NCI-H446 (cell line): ENCODE data around the gene ASTN2.

ENCODE experiments used
- DNase-seq, 2 experiments: peaks; one replicate each; lab custom pipeline; 2025; lab: John Stamatoyannopoulos, UW

Gene ASTN2

GRCh38 chr9:117114768-117115167 lies 300.1 kb downstream of the ASTN2 start:
- DNase-seq, result no peak

GRCh38 chr9:117104716-117105495 lies 310.0 kb downstream of the ASTN2 start:
- DNase-seq, result no peak

- DNase-seq, result no peak
These were observed 310.7 kb downstream of the ASTN2 start for GRCh38 chr9:117104206-117104605.

- no peak for DNase-seq
These were observed 311.3 kb downstream of the ASTN2 start for GRCh38 chr9:117103438-117104110.

GRCh38 chr9:117101008-117101407 lies 313.8 kb downstream of the ASTN2 start:
- DNase-seq, result peak in 1 of 2 experiments; percentile 7

- no peak for DNase-seq
These were observed 316.5 kb downstream of the ASTN2 start for GRCh38 chr9:117098331-117098730.

GRCh38 chr9:117097761-117098160 lies 317.1 kb downstream of the ASTN2 start:
- no peak for DNase-seq

GRCh38 chr9:117096138-117096537 lies 318.7 kb downstream of the ASTN2 start:
- no peak for DNase-seq

- peak in 1 of 2 experiments; percentile 5 for DNase-seq
These were observed 319.8 kb downstream of the ASTN2 start for GRCh38 chr9:117095081-117095480.

- DNase-seq, result no peak
These were observed 320.7 kb downstream of the ASTN2 start for GRCh38 chr9:117093891-117094844.

GRCh38 chr9:117092582-117092981 lies 322.3 kb downstream of the ASTN2 start:
- no peak for DNase-seq

- no peak for DNase-seq
These were observed 323.3 kb downstream of the ASTN2 start for GRCh38 chr9:117091529-117091928.

- DNase-seq, result no peak
These were observed 326.1 kb downstream of the ASTN2 start for GRCh38 chr9:117088786-117089185.

- no peak for DNase-seq
These were observed 326.7 kb downstream of the ASTN2 start for GRCh38 chr9:117088140-117088539.

- no peak for DNase-seq
These were observed 330.6 kb downstream of the ASTN2 start for GRCh38 chr9:117084221-117084620.

GRCh38 chr9:117083559-117083958 lies 331.3 kb downstream of the ASTN2 start:
- no peak for DNase-seq

GRCh38 chr9:117081641-117082317 lies 333.1 kb downstream of the ASTN2 start:
- DNase-seq, result peak in 1 of 2 experiments; percentile 64

GRCh38 chr9:117080765-117081390 lies 334.0 kb downstream of the ASTN2 start:
- DNase-seq, result no peak

- DNase-seq, result no peak
These were observed 338.1 kb downstream of the ASTN2 start for GRCh38 chr9:117076571-117077290.

- DNase-seq, result no peak
These were observed 339.2 kb downstream of the ASTN2 start for GRCh38 chr9:117075636-117076035.
